Mesothelial cell of epicardium (in vitro differentiated cells): ENCODE results near the gene KCNAB3. TPM values are rescaled to one million over a fixed set of nuclear protein-coding genes. Genes with fewer than 3 reads are reported as not detected.

Source experiments
- DNase-seq, 2 experiments: peaks; one replicate each; pipeline ENCODE4 v3.0.0; 2021; ENCODE audit warnings: low spot score in 2 of 2; ENCODE audit not compliant: unreplicated experiment in 2 of 2
- H3K27ac Mint-ChIP-seq: 2 replicates; pipeline ENCODE4 v1.8.0; 2021; ENCODE audit warnings: mixed read lengths
- H3K27me3 Mint-ChIP-seq: 2 replicates; pipeline ENCODE4 v1.8.0; 2021; ENCODE audit warnings: low read depth, mixed read lengths
- H3K36me3 Mint-ChIP-seq: 2 replicates; pipeline ENCODE4 v1.8.0; 2021; ENCODE audit warnings: mixed read lengths
- H3K4me1 Mint-ChIP-seq: 2 replicates; pipeline ENCODE4 v1.8.0; 2021; ENCODE audit warnings: mixed read lengths
- H3K4me3 Mint-ChIP-seq: 2 replicates; pipeline ENCODE4 v1.8.0; 2021; ENCODE audit warnings: mild to moderate bottlenecking, moderate library complexity, mixed read lengths
- H3K9me3 Mint-ChIP-seq: 2 replicates; pipeline ENCODE4 v1.8.0; 2021; ENCODE audit warnings: mixed read lengths
- total RNA-seq: library from RNA; stranded (reverse); gene quantifications from 3 replicates; pipeline ENCODE4 v1.2.1, GENCODE V29; 2021
- TF ChIP-seq, protein P1 (sequence below): fragments of 200-600 bp; sonication (generic); IDR thresholded peaks from one replicate; pipeline ENCODE4 v1.5.0; 2021; ENCODE audit warnings: antibody characterized with exemption; ENCODE audit not compliant: unreplicated experiment

The KCNAB3 gene
- total RNA-seq, 1 donor from 2014 or later, result 18.8 TPM

DNA sequence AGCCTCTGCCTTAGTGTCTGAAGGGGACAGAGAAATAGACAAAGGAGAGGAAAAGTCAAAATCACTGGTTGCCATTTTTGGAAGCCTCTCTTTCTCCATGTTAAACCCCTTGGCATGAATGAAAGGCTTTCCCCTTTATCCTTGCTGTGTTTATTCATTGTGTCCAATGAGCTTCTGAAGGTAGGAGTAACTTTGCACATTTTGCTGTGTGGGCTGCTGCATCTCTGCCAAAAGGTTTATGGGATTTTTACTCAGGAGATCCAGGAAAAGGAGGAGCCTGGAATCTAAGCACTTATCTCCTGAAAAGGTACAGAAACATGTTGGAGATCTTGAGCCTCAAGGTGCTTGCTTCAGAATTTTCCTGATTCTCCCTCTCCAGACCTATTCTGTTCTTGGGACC is 6.2 kb upstream of the KCNAB3 start:
- H3K36me3 Mint-ChIP-seq, result peaks cover 38% of the 10 kb centered on the region
- no peak overlapping the region for H3K4me3 Mint-ChIP-seq
- TF ChIP-seq, protein P1, sequence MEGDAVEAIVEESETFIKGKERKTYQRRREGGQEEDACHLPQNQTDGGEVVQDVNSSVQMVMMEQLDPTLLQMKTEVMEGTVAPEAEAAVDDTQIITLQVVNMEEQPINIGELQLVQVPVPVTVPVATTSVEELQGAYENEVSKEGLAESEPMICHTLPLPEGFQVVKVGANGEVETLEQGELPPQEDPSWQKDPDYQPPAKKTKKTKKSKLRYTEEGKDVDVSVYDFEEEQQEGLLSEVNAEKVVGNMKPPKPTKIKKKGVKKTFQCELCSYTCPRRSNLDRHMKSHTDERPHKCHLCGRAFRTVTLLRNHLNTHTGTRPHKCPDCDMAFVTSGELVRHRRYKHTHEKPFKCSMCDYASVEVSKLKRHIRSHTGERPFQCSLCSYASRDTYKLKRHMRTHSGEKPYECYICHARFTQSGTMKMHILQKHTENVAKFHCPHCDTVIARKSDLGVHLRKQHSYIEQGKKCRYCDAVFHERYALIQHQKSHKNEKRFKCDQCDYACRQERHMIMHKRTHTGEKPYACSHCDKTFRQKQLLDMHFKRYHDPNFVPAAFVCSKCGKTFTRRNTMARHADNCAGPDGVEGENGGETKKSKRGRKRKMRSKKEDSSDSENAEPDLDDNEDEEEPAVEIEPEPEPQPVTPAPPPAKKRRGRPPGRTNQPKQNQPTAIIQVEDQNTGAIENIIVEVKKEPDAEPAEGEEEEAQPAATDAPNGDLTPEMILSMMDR, result no peak
- no peak overlapping the region for H3K27ac Mint-ChIP-seq
- DNase-seq, result no peak
- H3K9me3 Mint-ChIP-seq, result no peaks in the 10 kb centered on the region
- H3K27me3 Mint-ChIP-seq, result no peaks in the 10 kb centered on the region
- H3K4me1 Mint-ChIP-seq, result peaks cover 33% of the 10 kb centered on the region

DNA sequence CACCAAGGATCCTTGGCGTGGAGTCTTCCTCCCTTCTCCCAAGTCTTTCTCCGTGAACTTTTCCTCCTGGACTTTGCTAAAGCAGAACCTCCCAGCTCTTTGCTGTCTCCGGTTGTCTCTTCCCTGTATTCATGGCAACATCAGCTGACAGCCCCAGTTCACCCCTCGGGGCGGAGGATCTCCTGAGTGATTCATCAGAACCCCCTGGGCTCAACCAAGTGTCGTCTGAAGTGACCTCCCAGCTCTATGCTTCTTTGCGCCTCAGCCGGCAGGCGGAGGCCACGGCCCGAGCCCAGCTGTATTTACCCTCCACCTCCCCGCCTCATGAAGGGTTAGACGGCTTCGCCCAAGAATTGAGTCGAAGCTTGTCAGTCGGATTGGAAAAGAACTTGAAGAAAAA is 3.3 kb upstream of the KCNAB3 start:
- Mint-ChIP-seq H3K27me3 (peaks cover 8% of the 10 kb centered on the region), H3K9me3 (no peaks in the 10 kb centered on the region), H3K4me1 (peaks cover 48% of the 10 kb centered on the region), H3K4me3 (peak overlapping the region; percentile 95), H3K36me3 (peaks cover 20% of the 10 kb centered on the region), H3K27ac (peak overlapping the region; percentile 96)
- TF ChIP-seq, protein P1, result no peak
- DNase-seq, result no peak

DNA sequence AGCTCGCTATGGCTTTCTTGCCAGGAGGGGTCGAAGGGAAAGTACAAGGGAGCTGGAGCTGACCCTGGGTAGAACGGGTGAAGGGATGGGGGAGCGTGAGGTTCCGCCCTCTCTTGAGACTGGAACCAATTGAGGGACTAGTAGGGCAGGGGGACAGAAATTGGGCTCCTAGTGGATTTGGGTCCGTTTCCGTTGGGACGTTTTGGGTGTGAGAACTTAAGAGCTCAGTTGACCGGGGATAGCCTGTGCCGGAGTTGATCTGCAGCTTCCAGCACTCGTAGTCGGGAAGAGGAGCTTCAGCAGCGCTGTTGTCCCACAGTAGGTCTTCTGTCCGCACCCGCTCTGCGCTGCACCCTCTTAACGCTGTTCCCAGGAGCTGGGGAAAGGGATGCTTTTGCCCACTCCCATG is 2.8 kb upstream of the KCNAB3 start:
- Mint-ChIP-seq H3K9me3 (no peaks in the 10 kb centered on the region), H3K4me3 (peak overlapping the region; percentile 95), H3K27ac (peak overlapping the region; percentile 96), H3K4me1 (peaks cover 49% of the 10 kb centered on the region), H3K36me3 (peaks cover 22% of the 10 kb centered on the region), H3K27me3 (peaks cover 9% of the 10 kb centered on the region)
- TF ChIP-seq, protein P1, result no peak
- no peak for DNase-seq

DNA sequence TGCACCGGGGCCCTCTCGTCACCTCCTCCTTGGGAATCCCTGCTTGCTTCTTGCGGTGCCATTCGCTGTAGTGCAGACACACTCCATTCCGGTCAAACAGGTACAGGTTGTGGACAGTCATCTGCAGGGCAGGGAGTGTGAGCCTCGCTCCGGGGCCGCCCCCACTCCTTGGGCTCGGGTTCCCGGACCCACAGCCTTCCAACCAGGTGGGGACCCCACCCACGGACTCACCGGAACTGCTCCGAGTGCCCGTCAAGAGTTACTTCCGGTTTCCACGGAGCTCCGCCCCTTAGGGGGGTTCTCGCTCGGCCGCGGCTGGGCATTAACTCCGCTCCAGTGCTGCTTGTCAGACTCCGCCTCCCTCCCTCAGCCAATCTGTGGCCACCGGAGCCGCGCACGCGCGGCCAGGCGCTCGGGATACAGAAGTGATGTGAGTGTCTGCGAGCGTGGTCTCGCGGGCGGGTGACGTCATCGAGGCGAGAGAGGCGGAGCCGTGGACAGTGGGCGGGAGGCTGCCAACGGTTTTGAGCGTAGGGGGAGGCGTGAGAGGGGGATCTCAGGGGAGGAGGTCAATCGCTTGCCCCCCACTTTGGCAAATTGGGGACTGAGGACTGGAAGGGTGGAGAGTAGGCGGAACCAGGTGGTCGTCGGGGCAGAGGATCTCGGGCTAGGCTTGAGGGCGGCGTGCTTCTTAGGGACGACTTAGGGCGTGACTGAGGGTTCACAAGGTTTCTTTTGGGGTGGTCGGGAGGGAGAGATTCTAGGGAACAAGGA is 2.2 kb upstream of the KCNAB3 start, which contains the start of the genes CNTROB and TRAPPC1:
Gene CNTROB, plus strand, starts transcription at position 498 of the 774 bp plus-strand sequence. CDS start 874 bp downstream, outside the sequence.
Gene TRAPPC1, minus strand, starts transcription at position 238 of the 774 bp plus-strand sequence. Its CDS starts 117 bp downstream, at position 121.
- peak within 1 kb of the TSS; percentile 96 for H3K27ac Mint-ChIP-seq

DNA sequence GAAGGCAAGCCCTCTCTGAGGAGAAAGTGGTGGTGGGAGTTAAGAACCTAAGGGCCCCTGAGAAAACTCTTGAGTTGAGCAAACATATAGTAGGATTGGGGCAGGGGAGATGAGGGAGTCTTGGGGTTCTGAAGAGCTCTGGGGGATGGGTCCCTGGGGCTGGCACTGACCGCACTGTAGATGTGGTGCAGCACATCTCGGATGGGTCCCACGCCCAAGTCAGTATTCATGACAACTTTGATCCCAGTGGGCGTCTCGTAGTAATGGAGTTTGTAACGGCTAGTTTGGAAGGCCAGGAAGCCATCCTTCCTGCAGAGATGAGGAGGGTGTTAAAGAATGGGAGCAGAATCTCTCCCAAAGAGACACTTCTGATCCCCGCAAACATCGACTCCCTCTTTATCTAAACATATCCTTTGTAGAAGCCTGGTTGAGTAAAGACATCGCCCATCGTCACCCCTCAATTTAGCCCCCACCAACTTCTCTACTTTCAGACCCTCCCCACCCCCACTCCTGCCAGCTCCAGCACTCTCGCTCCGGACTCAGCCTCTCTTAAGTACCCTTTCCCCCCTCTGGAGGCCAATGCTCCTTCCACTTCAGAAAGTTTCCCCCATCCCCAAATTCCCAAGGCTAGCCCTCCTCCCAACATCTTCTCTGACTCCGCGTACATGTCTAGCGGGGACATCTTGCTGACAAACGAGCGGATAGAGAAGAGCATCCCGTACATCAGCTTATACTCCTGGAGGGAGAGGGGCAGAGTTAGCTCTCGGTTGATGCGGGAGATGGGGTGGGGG is 1.4 kb upstream of the KCNAB3 start:
- Mint-ChIP-seq H3K4me1 (peaks cover 49% of the 10 kb centered on the region), H3K27ac (peak overlapping the region; percentile 96), H3K27me3 (peaks cover 9% of the 10 kb centered on the region), H3K36me3 (peaks cover 11% of the 10 kb centered on the region), H3K4me3 (peak overlapping the region; percentile 95), H3K9me3 (no peaks in the 10 kb centered on the region)
- TF ChIP-seq, protein P1, result no peak
- DNase-seq, result no peak

More for the DNA sequence above, 2.2 kb upstream of the KCNAB3 start, which contains the start of the genes CNTROB and TRAPPC1:
- DNase-seq, result peak; percentile 98 to 100
- Mint-ChIP-seq H3K4me1 (peaks cover 49% of the 10 kb centered on the region), H3K9me3 (no peaks in the 10 kb centered on the region), H3K4me3 (peak within 1 kb of the TSS; percentile 95), H3K36me3 (peaks cover 18% of the 10 kb centered on the region), H3K27me3 (peaks cover 9% of the 10 kb centered on the region)
- TF ChIP-seq, protein P1, result no peak
